LNCaP clone FGC (cell line): Measurements from ENCODE around the gene MRPS30.
"Not testable (repeated sequence)": the region's sequence is repeated elsewhere in the genome, so short reads cannot be mapped to it uniquely, and the experiment has no call there.

Experiments
- DNase-seq: peaks from one replicate; pipeline ENCODE4 v3.0.0-alpha.2; 2011; ENCODE audit warnings: low read depth
- H3K4me3 ChIP-seq: 2 replicates; pipeline ENCODE4 v1.5.1; 2011; ENCODE audit warnings: mild to moderate bottlenecking, low read depth, low read length, control low read depth
- CTCF ChIP-seq: IDR thresholded peaks from 2 replicates; pipeline ENCODE4 v1.5.1; 2012; ENCODE audit warnings: mild to moderate bottlenecking; ENCODE audit not compliant: control insufficient read depth, insufficient read depth; ENCODE audit errors: extremely low read depth

MRPS30 gene

GRCh38 chr5:44779167-44779566 is 29.6 kb upstream of the MRPS30 start:
- H3K4me3 ChIP-seq = no peak overlapping the region

DNA sequence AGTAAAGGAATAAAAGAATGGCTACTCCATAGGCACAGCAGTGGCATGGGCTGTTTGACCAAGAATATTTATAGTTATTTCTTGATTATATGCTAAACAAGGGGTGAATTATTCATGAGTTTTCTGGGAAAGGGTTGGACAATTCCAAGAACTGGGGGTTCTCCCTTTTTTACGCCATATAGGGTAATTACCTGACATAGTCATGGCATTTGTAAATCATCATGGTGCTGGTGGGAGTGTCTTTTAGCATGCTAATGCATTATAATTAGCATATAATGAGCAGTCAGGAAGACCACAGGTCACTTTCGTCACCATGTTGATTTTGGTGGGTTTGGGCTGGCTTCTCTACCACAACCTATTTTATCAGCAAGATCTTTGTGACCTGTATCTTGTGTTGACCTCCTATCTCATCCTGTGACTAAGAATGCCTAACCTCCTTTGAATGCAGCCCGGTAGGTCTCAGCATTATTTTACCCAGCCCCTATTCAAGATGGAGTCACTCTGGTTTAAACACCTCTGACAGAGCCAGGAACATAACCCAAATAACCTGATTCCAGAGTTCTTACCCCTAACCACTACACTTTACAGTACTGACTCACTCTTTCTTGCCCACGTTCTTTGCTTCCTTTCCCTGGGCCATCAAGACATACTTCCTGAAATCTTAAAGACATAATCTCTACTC is 25.0 kb upstream of the MRPS30 start:
- DNase-seq = no peak
- H3K4me3 ChIP-seq = no peak overlapping the region
- no peak for TF ChIP-seq CTCF

More at GRCh38 chr5:44779167-44779566, 29.6 kb upstream of the MRPS30 start:
- no peak for DNase-seq
- TF ChIP-seq CTCF = no peak

- no peak for DNase-seq
- no peak overlapping the region for H3K4me3 ChIP-seq
- no peak for TF ChIP-seq CTCF
Measured at GRCh38 chr5:44787731-44788130, 21.0 kb upstream of the MRPS30 start.

- H3K4me3 ChIP-seq = not testable (repeated sequence)
Measured at GRCh38 chr5:44789372-44789995, 19.3 kb upstream of the MRPS30 start.

GRCh38 chr5:44792031-44792673 is 16.6 kb upstream of the MRPS30 start:
- DNase-seq = not testable (repeated sequence)

More at GRCh38 chr5:44789372-44789995, 19.3 kb upstream of the MRPS30 start:
- DNase-seq = not testable (repeated sequence)

DNA sequence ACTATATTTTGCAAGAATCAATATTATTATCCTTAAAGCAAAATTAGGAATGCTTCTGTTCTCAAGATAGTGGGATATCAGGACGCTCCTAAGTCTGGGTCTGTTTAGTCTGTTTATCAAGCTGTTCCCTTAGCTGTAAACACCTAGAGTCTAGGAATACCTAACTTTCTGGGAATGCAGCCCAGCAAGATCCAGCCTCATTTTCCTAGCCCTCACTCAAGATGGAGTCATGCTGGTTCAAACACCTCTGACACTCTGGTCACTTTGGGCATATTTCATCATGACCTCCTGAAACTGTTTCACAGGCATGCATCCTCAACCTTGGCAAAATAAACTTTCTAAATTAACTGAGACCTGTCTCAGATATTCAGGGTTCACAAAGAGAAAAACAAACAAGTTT is 14.4 kb upstream of the MRPS30 start:
- DNase-seq = no peak
- TF ChIP-seq CTCF = no peak
- H3K4me3 ChIP-seq = no peak overlapping the region

More at GRCh38 chr5:44792031-44792673, 16.6 kb upstream of the MRPS30 start:
- not testable (repeated sequence) for H3K4me3 ChIP-seq

DNA sequence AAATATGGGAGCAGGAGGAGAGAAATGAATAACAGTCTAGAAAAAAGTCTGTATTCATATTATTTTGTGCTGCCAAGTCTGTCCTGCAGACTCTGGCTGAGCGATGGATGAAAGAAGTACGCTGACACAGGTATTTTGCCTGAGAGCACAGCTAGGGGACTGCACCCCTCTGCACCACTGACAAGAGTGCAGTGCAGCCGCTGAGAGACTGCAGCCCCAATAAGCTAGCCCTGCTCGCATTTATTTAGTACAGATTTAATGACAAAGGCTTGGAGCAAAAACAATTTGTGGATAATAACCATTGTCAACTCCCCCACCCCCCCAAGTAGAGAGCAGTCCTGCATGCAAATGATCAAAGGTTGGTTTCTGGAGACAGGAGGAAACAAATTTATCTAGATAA is 13.3 kb upstream of the MRPS30 start:
- TF ChIP-seq CTCF = no peak
- no peak for DNase-seq
- H3K4me3 ChIP-seq = no peak overlapping the region
